Measurements from ENCODE around the gene KLHL22.

The KLHL22 gene

DNA sequence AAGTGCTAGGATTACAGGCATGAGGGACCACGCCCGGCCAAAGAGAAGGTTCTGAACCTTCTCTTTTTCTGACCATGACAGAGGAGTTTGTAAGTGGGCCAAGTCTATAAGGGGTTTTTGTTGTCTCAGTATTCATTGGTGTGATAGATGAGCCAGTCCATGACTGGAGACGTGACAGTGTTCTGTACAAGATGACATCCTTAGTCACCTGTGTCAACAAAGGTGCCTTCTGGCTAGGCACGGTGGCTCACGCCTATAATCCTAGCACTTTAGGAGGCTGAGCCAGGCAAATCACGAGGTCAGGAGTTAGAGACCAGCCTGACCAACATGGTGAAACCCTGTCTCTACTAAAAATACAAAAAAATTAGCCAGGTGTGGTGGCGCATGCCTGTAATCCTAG is 4.2 kb upstream of the KLHL22 start:
- WGBS, 2 experiments = 87 to 90% methylated on average over 7 of the region's 7 CpGs
- Histone ChIP-seq H3K4me1 (ENCODE audit: control insufficient read depth, insufficient read depth, low read length) (peaks cover 2% of the 10 kb centered on the region), H3K27ac (ENCODE audit: insufficient read depth, low read depth, low read length, poor library complexity, severe bottlenecking) (no peak overlapping the region), H3K9me3 (ENCODE audit: control insufficient read depth, low read length) (no peaks in the 10 kb centered on the region), H3K36me3 (ENCODE audit: control insufficient read depth, insufficient read depth, low read length) (peaks cover 3% of the 10 kb centered on the region), H3K4me3 (ENCODE audit: insufficient read depth, low read depth, low read length) (no peak overlapping the region), H3K27me3 (ENCODE audit: control insufficient read depth, insufficient read depth, low read length, poor library complexity, severe bottlenecking) (peaks cover 5% of the 10 kb centered on the region)

DNA sequence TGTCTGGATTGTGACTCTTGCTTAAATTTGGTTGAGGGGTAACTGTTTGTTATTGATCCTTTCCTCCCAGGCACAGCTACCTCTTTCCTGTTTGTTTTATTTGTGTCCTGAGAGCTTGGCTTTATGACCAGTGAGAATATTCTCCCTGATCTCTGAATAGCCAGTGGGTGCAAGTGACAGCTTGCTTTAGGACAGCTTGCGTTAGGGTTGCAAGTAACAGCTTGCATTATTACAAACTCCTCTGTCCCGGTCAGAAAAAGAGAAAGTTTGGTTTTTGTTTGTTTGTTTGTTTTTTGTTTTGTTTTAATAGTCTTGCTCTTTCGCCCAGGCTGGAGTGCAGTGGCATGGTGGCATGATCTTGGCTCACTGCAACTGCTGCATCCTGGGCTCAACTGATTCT is 3.3 kb upstream of the KLHL22 start:
- no peaks in the 10 kb centered on the region for H3K9me3 ChIP-seq (ENCODE audit: control insufficient read depth, low read length)
- H3K36me3 ChIP-seq (ENCODE audit: control insufficient read depth, insufficient read depth, low read length) = peaks cover 3% of the 10 kb centered on the region
- WGBS, 2 experiments = 96 to 99% methylated on average over 3 of the region's 3 CpGs
- H3K27me3 ChIP-seq (ENCODE audit: control insufficient read depth, insufficient read depth, low read length, poor library complexity, severe bottlenecking) = peaks cover 14% of the 10 kb centered on the region
- H3K4me1 ChIP-seq (ENCODE audit: control insufficient read depth, insufficient read depth, low read length) = peaks cover 5% of the 10 kb centered on the region
- no peak overlapping the region for H3K27ac ChIP-seq (ENCODE audit: insufficient read depth, low read depth, low read length, poor library complexity, severe bottlenecking)
- H3K4me3 ChIP-seq (ENCODE audit: insufficient read depth, low read depth, low read length) = no peak overlapping the region

DNA sequence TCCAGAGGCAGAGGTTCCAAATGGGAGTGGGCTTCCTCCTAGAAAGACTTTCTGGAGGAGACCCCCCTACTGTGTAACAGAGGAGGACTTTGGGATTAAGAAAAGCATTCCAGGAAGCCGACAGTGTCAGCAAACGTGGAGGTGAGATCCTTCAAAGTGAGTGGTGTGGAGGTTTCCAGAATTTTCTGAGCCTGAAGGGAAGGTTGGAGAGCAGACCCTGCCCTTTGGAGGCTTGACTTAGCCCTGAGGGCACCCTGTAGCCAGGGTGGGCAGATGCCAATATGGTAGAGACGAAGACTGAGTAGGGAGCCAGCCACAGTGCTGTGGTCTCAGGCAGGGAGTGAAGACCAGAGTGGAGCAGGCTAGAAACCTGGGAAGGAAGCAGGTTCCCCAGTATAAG is 1.8 kb upstream of the KLHL22 start:
- peaks cover 3% of the 10 kb centered on the region for H3K36me3 ChIP-seq (ENCODE audit: control insufficient read depth, insufficient read depth, low read length)
- peaks cover 5% of the 10 kb centered on the region for H3K4me1 ChIP-seq (ENCODE audit: control insufficient read depth, insufficient read depth, low read length)
- H3K27me3 ChIP-seq (ENCODE audit: control insufficient read depth, insufficient read depth, low read length, poor library complexity, severe bottlenecking) = peaks cover 15% of the 10 kb centered on the region
- no peak overlapping the region for H3K27ac ChIP-seq (ENCODE audit: insufficient read depth, low read depth, low read length, poor library complexity, severe bottlenecking)
- 74 to 81% methylated on average over 3 of the region's 3 CpGs for WGBS, 2 experiments
- H3K9me3 ChIP-seq (ENCODE audit: control insufficient read depth, low read length) = no peaks in the 10 kb centered on the region
- no peak overlapping the region for H3K4me3 ChIP-seq (ENCODE audit: insufficient read depth, low read depth, low read length)

DNA sequence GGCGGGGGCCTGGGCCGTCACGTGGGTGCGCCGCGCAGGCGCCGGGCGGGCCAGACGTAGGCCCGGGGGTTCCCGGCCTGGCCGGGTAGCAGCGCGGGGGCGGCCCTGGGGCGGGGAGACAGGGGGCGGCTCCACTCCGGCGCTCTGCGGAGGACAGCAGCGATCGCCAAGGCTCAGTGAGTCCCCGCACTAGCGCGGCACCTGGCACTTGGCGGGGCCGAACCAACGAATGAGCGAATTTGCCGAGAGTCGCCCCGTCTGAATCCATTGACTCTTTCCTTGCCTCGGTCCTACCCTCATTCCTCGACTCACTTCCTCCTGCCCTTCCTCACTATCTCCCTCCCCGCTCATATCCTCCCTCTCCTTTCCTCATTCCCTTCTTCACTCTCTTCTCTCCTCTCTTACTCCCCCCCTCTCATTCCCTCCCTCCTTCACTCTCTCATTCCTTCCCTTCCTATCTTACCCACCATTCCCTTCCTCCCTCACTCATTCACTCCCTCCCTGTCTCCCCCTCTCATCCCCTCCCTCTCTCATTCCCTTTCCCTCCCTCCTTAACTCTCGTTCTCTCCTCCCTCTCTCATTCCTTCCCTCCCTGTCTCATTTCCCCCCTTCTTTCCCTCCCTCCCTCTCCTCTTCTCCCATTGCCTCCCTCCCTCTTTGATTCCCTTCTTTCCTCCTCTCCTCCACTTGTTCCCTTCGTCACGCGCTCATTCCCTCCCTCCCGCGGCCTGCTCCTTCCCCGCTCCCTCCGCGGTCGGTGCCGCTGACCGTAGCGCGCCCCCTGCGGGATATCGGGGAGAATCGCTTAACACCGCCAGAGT is 476 bp upstream of the KLHL22 start:
- peak overlapping the region; percentile 77 for H3K4me3 ChIP-seq (ENCODE audit: insufficient read depth, low read depth, low read length)
- WGBS, 2 experiments = 0% methylated on average over 54 of the region's 54 CpGs
- H3K36me3 ChIP-seq (ENCODE audit: control insufficient read depth, insufficient read depth, low read length) = peaks cover 1% of the 10 kb centered on the region
- H3K27ac ChIP-seq (ENCODE audit: insufficient read depth, low read depth, low read length, poor library complexity, severe bottlenecking) = peak overlapping the region; percentile 37
- H3K4me1 ChIP-seq (ENCODE audit: control insufficient read depth, insufficient read depth, low read length) = peaks cover 5% of the 10 kb centered on the region
- peaks cover 15% of the 10 kb centered on the region for H3K27me3 ChIP-seq (ENCODE audit: control insufficient read depth, insufficient read depth, low read length, poor library complexity, severe bottlenecking)
- no peaks in the 10 kb centered on the region for H3K9me3 ChIP-seq (ENCODE audit: control insufficient read depth, low read length)

DNA sequence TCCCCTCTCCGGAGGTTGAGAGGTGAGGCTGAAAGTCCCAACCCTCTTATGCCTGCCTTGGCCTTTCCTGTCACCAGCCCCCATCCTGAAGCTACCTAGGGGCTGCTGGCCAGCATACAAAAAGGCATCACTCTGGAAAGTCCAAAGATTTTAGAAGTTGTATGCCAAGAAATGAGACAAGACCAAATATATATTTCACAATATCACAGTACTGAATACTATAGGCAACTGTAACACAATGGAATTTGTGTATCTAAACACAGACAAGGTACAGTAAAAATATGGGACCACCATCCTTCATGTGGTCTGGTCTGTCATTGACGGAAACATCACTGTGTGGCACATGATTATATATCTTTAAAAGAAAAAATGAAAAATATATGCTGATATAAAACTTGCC is 4.2 kb downstream of the KLHL22 start:
- H3K27me3 ChIP-seq (ENCODE audit: control insufficient read depth, insufficient read depth, low read length, poor library complexity, severe bottlenecking) = peaks cover 15% of the 10 kb centered on the region
- 86 to 93% methylated on average over 1 to 2 of the region's 2 CpGs for WGBS, 2 experiments
- no peak overlapping the region for H3K4me3 ChIP-seq (ENCODE audit: insufficient read depth, low read depth, low read length)

DNA sequence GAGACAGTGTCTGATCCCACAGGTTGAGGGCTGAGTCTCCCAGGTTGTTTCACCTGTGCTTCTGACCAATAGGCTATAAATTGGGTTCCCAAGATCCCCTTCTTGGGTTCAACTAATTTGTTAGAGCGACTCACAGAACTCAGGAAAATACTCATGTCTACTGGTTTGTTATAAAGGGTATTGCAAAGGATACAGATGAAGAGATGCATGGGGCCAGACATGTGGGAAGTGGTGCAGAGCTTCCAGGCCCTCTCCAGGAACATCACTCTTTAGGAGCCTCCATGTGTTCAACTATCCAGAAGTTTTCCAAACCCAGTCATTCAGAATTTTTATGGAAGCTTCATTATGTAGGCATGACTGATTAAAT is 4.7 kb downstream of the KLHL22 start:
- WGBS, 2 experiments = 92 to 100% methylated on average over 1 of the region's 1 CpG
- H3K4me3 ChIP-seq (ENCODE audit: insufficient read depth, low read depth, low read length) = no peak overlapping the region
- H3K27ac ChIP-seq (ENCODE audit: insufficient read depth, low read depth, low read length, poor library complexity, severe bottlenecking) = no peak overlapping the region
- no peaks in the 10 kb centered on the region for H3K9me3 ChIP-seq (ENCODE audit: control insufficient read depth, low read length)
- no peaks in the 10 kb centered on the region for H3K36me3 ChIP-seq (ENCODE audit: control insufficient read depth, insufficient read depth, low read length)
- peaks cover 15% of the 10 kb centered on the region for H3K27me3 ChIP-seq (ENCODE audit: control insufficient read depth, insufficient read depth, low read length, poor library complexity, severe bottlenecking)
- peaks cover 5% of the 10 kb centered on the region for H3K4me1 ChIP-seq (ENCODE audit: control insufficient read depth, insufficient read depth, low read length)

More for the DNA sequence above, 4.2 kb downstream of the KLHL22 start:
- H3K9me3 ChIP-seq (ENCODE audit: control insufficient read depth, low read length) = no peaks in the 10 kb centered on the region
- H3K27ac ChIP-seq (ENCODE audit: insufficient read depth, low read depth, low read length, poor library complexity, severe bottlenecking) = no peak overlapping the region
- H3K36me3 ChIP-seq (ENCODE audit: control insufficient read depth, insufficient read depth, low read length) = no peaks in the 10 kb centered on the region
- peaks cover 5% of the 10 kb centered on the region for H3K4me1 ChIP-seq (ENCODE audit: control insufficient read depth, insufficient read depth, low read length)

DNA sequence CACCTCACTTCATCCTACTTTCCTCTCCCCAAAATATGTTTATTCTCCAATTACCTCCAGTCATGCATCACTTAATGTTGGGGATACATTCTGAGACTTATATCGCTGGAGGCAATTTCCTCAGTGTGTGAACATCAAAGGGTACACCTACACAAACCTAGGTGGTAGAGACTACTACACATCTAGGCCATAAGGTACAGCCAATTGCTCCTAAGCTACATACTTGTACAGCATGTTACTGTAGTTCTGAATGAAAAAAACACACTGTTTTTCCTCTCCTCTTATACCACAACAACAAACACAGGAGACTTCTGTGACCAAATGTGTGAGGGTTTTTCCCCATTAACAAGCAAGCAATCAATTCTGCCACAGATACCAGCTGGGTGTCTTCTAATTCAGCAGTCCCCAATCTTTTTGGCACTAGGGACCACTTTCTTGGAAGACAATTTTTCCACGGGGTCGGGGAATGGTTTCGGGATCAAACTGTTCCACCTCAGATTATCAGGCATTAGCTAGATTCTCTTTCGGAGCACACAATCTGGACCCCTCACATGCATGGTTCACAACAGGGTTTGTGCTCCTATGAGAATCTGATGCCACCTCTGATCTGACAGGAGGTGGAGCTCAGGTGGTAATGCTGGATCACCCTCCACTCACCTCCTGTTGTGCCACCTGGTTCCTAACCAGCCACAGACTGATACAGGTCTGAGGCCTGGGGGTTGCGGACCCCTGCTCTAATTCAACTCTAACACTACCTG is 5.2 kb downstream of the KLHL22 start:
- 93 to 95% methylated on average over 6 of the region's 6 CpGs for WGBS, 2 experiments
- H3K4me3 ChIP-seq (ENCODE audit: insufficient read depth, low read depth, low read length) = no peak overlapping the region
- peaks cover 5% of the 10 kb centered on the region for H3K4me1 ChIP-seq (ENCODE audit: control insufficient read depth, insufficient read depth, low read length)

DNA sequence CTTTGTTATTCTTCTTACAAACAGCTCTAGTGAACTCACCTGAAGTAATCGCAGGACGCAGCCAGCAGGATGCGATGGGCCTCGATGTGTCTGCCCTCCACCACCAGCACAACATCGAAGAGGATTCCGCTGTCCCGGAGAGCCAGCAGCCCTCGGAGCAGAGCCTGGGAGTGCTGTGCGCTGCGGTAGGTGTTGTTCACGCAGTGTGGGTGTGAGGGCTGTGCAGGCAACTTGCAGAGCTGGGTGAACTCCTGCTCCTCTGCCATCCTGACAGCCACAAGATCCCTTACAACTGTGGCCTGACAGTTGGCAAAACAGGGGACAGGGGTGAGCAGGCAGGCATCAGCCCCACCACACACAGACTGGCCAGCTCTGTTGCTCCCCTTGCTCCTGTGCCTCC is 6.6 kb downstream of the KLHL22 start:
- peaks cover 2% of the 10 kb centered on the region for H3K27me3 ChIP-seq (ENCODE audit: control insufficient read depth, insufficient read depth, low read length, poor library complexity, severe bottlenecking)
- H3K9me3 ChIP-seq (ENCODE audit: control insufficient read depth, low read length) = no peaks in the 10 kb centered on the region
- no peaks in the 10 kb centered on the region for H3K4me1 ChIP-seq (ENCODE audit: control insufficient read depth, insufficient read depth, low read length)
- no peak overlapping the region for H3K4me3 ChIP-seq (ENCODE audit: insufficient read depth, low read depth, low read length)
- no peaks in the 10 kb centered on the region for H3K36me3 ChIP-seq (ENCODE audit: control insufficient read depth, insufficient read depth, low read length)
- no peak overlapping the region for H3K27ac ChIP-seq (ENCODE audit: insufficient read depth, low read depth, low read length, poor library complexity, severe bottlenecking)
- WGBS, 2 experiments = 89% methylated on average over 11 of the region's 11 CpGs

More for the DNA sequence above, 5.2 kb downstream of the KLHL22 start:
- Histone ChIP-seq H3K9me3 (ENCODE audit: control insufficient read depth, low read length) (no peaks in the 10 kb centered on the region), H3K36me3 (ENCODE audit: control insufficient read depth, insufficient read depth, low read length) (no peaks in the 10 kb centered on the region), H3K27ac (ENCODE audit: insufficient read depth, low read depth, low read length, poor library complexity, severe bottlenecking) (no peak overlapping the region), H3K27me3 (ENCODE audit: control insufficient read depth, insufficient read depth, low read length, poor library complexity, severe bottlenecking) (peaks cover 15% of the 10 kb centered on the region)

DNA sequence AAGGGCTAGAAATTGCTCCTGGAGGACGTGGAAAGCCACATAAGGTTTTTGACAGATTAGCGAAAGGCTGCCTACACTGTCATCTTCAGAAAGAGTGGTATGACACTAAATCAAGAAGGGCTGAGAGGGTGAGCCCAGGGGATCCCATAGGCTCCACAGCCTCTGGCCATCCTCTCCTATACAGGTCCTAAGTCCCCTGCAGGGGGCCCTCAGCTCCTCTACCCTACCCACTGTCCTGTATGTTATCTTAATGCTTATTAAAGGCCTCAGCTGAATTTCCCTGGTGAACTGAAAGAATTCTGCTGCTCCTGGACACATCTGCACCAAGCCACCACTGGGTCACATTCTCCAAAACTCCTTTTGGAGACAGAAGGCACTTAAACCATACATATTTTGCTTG is 7.9 kb downstream of the KLHL22 start:
- WGBS, 2 experiments = 92 to 93% methylated on average over 2 of the region's 2 CpGs
- no peak overlapping the region for H3K27ac ChIP-seq (ENCODE audit: insufficient read depth, low read depth, low read length, poor library complexity, severe bottlenecking)
- no peaks in the 10 kb centered on the region for H3K27me3 ChIP-seq (ENCODE audit: control insufficient read depth, insufficient read depth, low read length, poor library complexity, severe bottlenecking)
- H3K36me3 ChIP-seq (ENCODE audit: control insufficient read depth, insufficient read depth, low read length) = no peaks in the 10 kb centered on the region
- H3K4me1 ChIP-seq (ENCODE audit: control insufficient read depth, insufficient read depth, low read length) = no peaks in the 10 kb centered on the region
- no peak overlapping the region for H3K4me3 ChIP-seq (ENCODE audit: insufficient read depth, low read depth, low read length)
- H3K9me3 ChIP-seq (ENCODE audit: control insufficient read depth, low read length) = no peaks in the 10 kb centered on the region

DNA sequence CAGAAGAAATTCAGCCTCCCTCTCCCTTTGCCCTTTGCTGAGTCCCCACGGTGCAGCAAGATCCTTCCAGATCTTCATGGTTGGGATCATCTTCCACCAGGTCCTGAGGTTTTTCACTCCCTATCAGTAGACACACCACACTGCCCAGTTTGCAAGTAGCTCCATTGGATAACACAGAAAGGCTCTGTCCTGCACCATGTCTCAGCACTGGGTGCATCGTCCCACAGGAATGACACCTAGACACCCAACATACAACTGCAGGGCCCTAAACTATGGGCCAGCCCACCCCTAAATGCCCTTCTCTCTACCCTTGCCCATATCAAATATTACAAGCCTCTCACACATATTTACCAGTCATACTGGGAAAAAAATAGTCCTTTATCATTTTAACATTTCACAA is 9.4 kb downstream of the KLHL22 start:
- Histone ChIP-seq H3K9me3 (ENCODE audit: control insufficient read depth, low read length) (no peaks in the 10 kb centered on the region), H3K4me1 (ENCODE audit: control insufficient read depth, insufficient read depth, low read length) (no peaks in the 10 kb centered on the region), H3K27me3 (ENCODE audit: control insufficient read depth, insufficient read depth, low read length, poor library complexity, severe bottlenecking) (no peaks in the 10 kb centered on the region), H3K36me3 (ENCODE audit: control insufficient read depth, insufficient read depth, low read length) (no peaks in the 10 kb centered on the region), H3K4me3 (ENCODE audit: insufficient read depth, low read depth, low read length) (no peak overlapping the region), H3K27ac (ENCODE audit: insufficient read depth, low read depth, low read length, poor library complexity, severe bottlenecking) (no peak overlapping the region)
- 94 to 96% methylated on average over 2 of the region's 2 CpGs for WGBS, 2 experiments

Data from ectodermal cell (in vitro differentiated cells).